NCI-H1417 (cell line): ENCODE measurements around the gene TACO1.

Experiments used
- DNase-seq, 3 experiments: peaks; one replicate each; lab custom pipeline; 2025; lab: John Stamatoyannopoulos, UW

Gene TACO1

DNA sequence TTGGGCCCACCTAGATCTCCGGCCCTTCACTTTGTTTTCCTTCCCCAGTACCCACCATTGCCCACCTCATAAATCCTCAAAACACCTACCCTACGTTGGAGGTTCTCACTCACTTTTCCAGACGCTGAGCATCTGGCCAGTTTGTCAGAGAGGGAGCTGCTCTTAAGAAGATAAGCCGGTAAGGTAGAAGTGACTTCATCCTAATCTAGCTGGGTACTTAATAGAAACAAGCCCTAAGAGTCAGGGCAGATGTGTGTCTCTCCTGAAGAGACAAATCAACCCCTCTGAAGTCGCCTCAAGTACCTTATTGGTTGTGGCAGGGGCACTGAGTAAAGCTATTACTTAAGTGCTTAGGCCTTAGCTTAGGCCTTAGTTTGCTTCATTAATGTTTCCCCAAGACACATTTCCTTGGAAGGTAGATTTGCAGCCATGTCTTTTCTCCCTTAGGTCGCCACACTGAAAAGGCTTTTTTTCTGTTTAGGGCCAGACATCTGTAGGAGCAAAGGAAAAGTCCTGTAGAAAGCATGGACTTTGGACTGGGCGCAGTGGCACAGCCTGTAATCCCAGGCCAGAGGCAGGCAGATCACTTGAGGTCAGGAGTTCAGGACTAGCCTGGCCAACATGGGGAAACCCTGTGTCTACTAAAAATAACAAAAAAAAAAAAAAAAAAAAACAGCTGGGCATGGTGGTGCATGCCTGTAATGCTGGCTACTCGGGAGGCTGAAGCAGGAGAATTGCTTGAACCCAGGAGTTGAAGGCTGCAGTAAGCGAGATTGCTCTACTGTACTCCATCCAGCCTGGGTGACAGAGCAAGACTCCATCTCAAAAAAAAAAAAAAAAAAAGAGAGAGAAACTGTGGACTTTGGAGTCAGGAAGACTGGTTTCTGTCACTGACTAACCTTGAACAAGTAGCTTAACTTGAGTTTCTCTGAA lies 1.0 kb downstream of the TACO1 start:
- peak in 1 of 3 experiments; percentile 38 for DNase-seq

DNA sequence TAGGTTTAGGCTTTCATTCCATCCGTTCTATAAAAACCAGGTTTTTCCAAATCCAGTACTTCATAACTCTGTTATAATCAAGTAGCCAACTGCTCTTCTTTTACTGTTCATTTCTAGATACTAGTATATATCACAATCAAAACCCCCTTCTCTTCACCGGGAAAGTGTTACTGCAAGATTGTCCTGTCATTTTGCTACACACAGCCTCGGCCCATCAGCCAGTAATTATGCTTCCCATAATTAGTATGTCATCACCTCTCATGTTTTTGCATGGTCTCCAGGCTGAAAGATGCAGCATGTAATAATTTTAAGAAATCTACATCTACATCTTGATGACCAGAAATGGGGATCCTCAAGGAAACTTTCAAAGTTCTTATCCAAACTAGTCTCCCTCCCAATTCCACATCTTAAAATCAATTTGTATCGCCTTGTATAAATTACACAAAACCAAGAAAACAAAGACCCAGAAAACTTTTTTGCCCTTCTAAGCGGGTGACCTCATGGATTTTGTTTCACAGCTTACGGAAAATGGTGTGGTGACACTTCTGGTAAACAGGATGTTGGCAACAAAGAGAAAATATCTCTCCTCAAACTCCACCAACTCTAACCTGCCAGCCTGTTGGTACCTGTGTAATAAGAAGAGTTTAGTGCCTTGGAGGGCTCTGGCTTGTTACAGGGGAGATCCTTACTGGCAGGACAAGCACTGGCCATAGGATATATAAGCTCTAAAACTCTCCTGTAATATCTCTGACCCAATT lies 9.3 kb downstream of the TACO1 start:
- DNase-seq: no peak

DNA sequence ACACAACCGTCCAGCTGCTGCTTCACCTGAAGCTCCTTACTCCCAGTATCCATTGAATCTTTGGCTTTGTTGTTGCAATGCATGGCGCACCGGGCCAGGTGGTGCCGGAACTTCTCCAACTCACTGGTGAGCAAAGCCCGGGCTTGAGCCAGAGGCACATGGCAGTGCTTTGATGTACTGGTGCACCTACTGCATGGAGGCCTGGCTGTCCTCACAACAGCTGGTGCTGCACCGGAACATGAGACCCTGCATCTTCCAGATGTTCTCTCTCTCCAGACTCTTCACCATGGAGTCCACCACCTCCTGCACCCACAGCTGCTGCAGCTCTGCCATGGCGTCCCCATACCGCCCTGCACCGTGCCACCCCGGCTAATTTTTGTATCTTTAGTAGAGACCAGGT lies 10.2 kb downstream of the TACO1 start:
- no peak for DNase-seq

GRCh38 chr17:63611354-63611753 lies 10.7 kb downstream of the TACO1 start:
- DNase-seq: no peak

DNA sequence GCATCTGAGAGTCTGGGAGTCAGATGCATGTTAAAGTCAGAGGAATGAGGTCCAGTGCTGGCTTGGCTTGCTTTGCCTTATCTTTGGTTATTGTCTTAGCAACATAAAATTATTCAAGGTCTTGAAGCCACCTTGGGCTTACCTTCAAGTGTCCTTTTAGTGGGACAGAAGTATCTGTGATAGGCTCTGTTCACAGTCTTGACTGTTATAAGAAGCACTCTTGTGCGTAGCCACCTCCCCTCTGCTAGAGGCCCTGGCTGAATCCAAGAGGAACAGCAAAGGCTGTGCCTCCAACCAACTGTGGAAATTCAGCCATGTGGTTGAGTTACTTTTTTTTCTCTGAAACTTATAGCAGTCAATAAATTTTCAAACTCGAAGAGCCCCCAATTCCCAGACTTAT lies 13.0 kb downstream of the TACO1 start:
- DNase-seq: no peak

GRCh38 chr17:63621229-63621683 lies 20.6 kb downstream of the TACO1 start:
- DNase-seq: no peak

- peak; percentile 99 to 100 (median 99) for DNase-seq
Measured at GRCh38 chr17:63621684-63622573, 21.2 kb downstream of the TACO1 start, which contains the start of gene MAP3K3. MAP3K3 (plus strand) TSS chr17:63622417; CDS start chr17:63622760, 343 bp downstream.

GRCh38 chr17:63622574-63623390 lies 22.1 kb downstream of the TACO1 start:
- peak; percentile 23 to 69 (median 62) for DNase-seq

DNA sequence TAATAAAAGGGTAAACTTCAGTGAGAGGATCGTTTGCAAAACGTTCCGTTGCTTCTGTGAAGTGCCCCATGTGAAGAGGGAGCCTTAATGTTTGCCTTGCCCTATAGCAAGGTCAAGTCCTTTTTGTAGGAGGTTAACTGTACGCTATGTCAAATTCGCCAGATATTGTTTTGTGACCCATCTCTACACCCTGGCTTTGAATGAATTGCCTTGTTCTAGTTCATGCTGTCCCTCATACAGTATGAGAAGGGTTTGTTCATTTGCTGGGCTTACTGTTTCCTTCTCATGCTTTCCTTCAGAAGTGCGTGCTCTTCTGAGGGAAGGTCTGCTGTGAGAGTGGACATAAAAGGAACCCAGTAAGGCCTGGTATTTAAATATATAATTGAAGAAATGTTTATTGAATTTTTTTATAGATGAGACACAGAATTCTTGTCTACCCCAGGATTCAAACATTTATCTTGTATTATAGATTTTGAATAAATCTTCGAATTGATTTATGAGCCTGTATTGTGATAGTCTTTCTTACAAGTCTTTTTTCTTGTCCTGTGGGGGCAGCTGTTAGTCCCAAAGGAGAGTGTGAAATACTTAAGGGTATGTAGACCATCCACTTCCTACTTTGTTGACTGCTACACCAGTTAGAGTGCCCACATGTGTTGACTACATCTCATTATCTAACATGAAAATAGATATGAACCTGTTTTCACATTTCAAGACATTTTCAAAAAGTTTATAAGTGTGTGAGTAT lies 23.3 kb downstream of the TACO1 start:
- DNase-seq: peak in 1 of 3 experiments; percentile 24

- DNase-seq: no peak
Measured at GRCh38 chr17:63624531-63624880, 23.8 kb downstream of the TACO1 start.

DNA sequence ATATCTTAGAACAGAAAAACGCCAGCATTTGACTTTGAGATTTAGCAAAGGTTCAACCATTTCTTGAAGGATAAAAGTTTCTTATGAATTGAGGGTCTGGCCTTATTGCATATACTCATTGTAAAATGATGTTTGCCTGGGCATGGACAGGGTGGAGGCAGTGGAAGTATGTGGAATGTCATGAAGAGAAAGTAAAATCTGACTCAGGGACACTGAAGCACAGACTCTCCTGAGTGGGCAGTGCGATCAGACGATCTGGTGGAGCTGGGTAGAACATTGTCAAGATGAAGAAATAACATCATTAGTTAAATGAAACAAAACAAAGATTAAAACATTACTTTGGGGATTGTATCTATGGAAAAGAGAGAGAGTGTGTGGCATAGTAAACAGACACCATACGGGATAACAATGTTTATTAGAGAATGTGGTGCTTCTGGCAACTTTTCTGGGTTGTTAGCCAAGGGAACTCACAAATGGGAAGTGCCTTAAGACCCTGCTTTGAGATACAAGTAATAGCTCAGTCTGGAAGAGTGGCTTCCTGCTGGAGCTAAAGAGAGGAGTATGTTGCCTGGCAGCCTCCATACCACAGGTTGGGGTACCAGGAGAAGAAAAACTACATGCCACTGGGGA lies 26.0 kb downstream of the TACO1 start:
- DNase-seq: no peak

DNA sequence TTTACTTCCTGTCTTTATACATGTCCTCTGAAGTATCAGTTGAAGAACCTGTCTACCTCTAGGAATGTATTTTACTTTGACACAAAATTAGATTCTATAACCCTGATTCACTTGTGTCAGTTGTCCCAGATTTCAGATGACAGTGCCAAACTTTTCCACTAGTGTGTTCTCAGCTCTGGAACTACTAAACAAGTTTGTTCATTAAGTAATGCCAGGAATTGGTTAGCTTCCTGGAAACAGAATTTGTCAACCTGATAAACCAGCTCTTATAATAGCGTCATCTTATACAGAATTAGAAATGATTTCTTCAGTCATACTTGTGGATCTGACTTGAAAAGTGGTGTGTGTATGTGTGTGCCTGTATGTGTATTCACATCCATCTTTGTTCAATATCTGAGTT lies 28.9 kb downstream of the TACO1 start:
- no peak for DNase-seq

GRCh38 chr17:63631062-63631461 lies 30.4 kb downstream of the TACO1 start:
- DNase-seq: no peak

DNA sequence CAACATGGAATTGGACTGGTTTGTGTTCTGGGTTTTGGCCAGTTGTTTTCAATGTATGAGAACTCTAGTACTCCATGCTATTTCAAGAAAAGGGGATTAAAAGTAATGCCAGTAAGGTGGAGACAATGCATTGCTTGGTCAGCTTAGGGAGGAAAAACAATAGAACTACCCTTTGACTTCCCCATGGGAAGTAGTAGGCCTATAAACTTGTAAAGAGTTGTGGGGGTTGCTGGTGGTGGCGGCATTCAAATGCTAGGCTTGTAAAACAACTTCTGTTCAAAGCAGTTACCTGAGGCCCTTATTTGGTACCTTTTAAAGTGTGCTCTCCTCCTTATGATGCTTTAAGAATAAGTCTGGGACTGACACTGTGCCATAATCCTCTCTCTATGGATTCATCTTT lies 30.9 kb downstream of the TACO1 start:
- DNase-seq: no peak

DNA sequence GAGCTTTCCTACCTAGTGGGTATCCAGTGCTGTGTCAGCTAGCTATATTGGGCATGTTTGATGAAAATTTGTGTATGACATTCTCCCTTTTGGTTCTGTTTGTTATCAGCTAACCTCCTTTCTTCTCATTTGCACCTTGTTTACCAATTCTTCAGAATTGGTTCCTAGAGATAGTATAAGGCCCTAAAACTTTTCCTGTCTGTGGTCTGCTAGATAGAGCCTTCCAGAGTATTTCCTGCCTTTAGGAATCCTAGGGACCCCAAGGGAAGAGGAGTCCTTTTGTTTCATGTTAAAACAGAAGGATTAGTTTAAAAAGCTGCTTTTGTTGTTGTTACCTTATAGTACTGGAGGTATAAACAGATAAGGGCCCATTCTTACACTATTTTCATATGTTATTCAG lies 33.0 kb downstream of the TACO1 start:
- no peak for DNase-seq

DNA sequence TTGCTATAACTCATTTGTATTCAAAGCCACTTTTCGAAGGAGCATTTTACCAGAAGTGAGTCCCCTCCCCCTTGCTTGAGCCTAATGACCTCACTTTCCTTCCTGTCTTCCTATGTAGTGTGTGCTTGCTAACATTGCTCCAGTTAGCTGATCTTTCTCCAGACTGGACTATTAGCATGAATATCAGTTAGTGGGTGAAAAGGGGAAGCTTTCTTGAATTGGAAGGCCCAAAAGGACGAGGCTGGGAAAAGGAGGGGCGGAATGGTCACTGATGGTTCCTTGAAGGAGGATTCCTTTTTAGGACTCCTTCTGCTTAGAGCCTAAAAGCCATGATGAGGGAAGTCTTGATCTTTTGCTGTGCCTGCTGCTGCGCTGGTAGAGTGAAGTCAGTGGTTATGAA lies 33.5 kb downstream of the TACO1 start:
- no peak for DNase-seq

DNA sequence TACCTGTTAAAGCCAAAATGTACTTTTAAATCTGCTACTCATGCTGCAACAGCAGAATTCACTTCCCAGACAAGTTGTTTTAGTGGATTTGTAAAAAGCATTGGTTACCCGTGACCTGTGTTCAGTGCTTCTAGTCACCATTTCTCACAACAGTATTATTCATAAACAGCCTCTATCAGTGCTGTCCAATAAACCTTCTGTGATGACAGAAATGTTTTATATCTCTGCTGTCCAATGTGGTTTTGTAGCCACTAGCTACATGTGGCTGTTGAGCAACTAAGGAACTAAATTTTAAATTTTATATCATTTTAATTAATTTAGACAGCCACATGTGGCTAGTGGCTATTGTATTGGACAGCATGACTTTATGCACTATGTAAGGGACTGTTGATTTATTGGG lies 34.1 kb downstream of the TACO1 start:
- DNase-seq: no peak

GRCh38 chr17:63635290-63635689 lies 34.6 kb downstream of the TACO1 start:
- no peak for DNase-seq

DNA sequence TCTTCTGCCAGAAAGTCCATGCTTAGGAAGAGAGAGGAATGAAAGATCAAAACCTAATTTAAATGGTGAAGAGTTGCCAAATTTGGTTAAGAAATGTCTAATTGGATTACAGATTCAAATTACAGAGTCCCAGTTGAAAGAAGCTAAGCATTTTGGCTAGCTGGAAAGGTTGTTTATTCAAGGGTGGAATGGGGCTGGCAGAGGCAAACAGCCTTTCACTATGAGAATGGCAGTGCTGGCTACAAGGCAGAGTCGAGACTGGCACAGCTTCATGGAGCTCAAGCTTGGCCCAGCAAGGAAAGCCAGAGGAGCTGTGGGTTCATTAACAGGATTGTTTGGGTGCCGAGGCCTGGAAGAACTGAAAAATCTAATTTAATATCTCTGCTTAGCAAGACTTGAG lies 35.1 kb downstream of the TACO1 start:
- no peak for DNase-seq

DNA sequence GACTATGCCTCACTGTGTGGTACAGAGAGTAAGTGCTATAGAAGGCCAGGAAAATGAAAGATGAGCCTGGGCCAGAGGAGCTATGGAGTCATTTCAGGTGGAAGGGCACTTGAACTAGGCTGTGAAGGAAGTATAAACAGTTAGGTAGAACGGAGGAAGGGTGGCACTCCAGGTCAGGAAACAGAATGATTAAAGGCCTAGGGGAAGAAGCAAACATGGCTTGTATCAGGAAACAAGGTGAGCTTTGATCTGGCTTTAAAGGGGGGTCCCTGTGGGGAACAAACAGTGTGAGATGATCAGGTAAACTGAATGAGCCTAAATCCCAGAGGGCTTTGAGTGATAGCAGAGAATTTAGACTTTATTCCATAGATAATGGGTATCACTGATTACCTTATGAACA lies 38.4 kb downstream of the TACO1 start:
- DNase-seq: no peak
